KBM-7 (cell line): ENCODE data around the gene SLC5A11.

Source experiments
- DNase-seq: peaks from one replicate; pipeline ENCODE4 v3.0.0-alpha.2; 2015
- in situ Hi-C: fragments of 300-500 bp; cut with MboI; formaldehyde crosslinking; loops from 2 replicates; pipeline ENCODE4 v1.14.3; 2020; ENCODE audit warnings: low sequenced_read_pairs, low pct_unique_long_range_greater_than_20kb, mixed read lengths

SLC5A11 gene

GRCh38 chr16:24946155-24946554 lies 100.4 kb downstream of the SLC5A11 start:
- DNase-seq = no peak
- in situ Hi-C loops = no loop called here

- no peak for DNase-seq
- in situ Hi-C loops = no loop called here
Observed at GRCh38 chr16:24950275-24950674, 104.5 kb downstream of the SLC5A11 start.

GRCh38 chr16:24953306-24953705 lies 107.5 kb downstream of the SLC5A11 start:
- no peak for DNase-seq
- in situ Hi-C loops = no loop called here

GRCh38 chr16:24953721-24954120 lies 108.0 kb downstream of the SLC5A11 start:
- in situ Hi-C loops = no loop called here
- DNase-seq = no peak

DNA sequence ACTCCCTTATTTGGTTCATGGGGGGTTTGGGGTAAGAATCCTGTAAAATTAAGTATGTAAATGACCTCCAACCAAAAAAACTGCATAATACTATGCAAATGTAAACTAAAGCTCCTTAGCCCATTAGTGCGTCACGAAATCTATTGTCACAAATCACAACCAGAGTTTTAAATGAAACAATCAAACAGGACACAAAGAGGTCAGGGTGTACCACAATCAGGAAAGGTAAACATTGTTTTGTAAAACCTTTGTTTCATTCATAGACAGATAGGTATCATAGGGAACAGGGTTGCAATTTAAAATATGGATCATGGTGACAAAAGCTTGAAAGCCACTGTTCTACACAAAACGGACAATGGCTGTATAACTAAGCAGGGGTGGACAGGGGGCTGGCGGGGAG lies 108.4 kb downstream of the SLC5A11 start:
- in situ Hi-C loops = no loop called here
- no peak for DNase-seq

DNA sequence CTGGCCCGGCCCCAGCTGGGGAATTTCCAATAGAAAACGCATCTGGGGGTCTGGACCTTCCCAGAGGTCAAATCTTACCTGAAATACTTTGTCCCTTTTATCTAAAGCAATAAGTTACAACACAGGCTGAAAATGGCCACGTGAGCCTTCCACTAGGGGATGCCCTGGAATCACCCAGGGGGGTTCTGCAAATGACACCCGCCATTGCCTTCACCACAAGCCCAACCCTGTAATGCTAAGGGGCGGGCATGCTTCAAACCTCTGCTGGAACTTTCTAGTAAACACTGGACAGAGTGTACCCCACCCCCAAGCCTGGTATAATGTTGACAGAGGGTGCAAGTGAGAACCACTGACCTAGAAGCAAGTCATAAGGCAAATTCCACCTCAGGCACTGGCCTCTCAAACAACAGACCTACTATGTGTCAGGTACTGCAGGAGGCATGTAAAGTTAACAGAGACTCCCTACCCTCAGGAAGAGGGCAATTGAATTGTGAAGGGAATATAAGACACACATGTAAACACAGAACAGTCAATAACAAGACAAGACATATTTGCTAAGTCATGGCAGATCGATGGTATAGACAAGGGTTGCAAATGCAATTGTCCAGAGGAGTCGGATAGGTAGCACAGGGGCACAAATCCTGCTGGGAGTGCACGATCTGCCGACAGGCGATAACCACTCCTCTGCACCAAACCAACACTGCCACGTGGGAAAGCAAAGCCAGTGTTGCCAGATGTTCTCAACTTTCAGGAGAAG lies 110.4 kb downstream of the SLC5A11 start:
- in situ Hi-C loops = no loop called here
- no peak for DNase-seq

DNA sequence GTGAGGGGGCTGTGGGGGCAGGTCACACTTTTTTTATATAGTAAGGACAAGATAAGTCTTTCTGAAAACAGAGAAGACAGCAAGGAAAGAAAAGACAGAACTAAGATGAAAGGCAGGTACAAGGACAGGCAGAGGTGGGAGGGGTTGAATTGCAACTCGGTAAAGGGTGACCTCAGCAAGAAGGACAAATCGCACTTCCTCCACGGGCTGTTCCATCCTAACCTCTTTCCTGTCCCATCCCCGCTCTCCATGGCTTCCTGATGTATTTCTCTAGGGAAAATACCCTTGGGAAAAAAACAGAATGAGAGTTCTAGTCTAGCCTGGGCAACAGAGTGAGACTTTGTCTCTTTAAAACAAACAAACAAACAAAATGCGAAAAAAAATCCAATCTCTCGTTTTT lies 112.1 kb downstream of the SLC5A11 start:
- no peak for DNase-seq
- in situ Hi-C loops = no loop called here
